ENCODE measurements around the gene TMEM119. TPM values are rescaled to one million over a fixed set of nuclear protein-coding genes. Genes with fewer than 3 reads are reported as not detected.

The TMEM119 gene
- total and polyA plus RNA-seq, 2 of the 4 experiments (the other 2 are of a cell fraction) = 8.1 to 9.2 TPM

DNA sequence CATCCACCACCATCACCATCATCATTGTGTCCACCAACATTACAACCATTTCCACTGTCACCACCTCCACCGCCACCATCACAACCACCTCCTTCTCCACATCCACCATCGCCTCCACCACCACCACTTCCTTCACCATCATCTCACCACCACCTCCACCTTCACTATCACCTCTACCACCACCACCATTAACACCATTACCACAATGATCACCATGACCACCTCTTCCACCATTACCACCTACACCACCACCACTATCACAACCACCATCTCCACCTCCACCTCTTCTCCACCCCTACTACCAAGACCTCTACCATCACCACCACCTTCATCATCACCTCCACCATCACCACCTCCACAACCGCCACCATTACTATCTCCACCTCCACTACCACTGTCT, 19.1 kb downstream of the TMEM119 start:
- Histone ChIP-seq H4K5ac (ENCODE audit: low read depth, low read length) (no peak overlapping the region), H4K8ac (ENCODE audit: low read depth in 2 of 2, low read length in 2 of 2) (no peak overlapping the region), H2AK5ac (ENCODE audit: low read depth, low read length) (peak overlapping the region; percentile 20; the same call in 1 of the 2 replicates), H3K79me1 (ENCODE audit: low read depth in 1 of 2, low read length in 2 of 2) (no peaks in the 10 kb centered on the region), H2AFZ (replicated peaks; ENCODE audit: low read length, poor library complexity) (peak overlapping the region; percentile 43), H3K27ac (ENCODE audit: insufficient read depth, low read length) (no peak overlapping the region), H4K91ac (ENCODE audit: insufficient read depth, low read depth, low read length) (no peak overlapping the region), H3K4me1 (ENCODE audit: control insufficient read depth, insufficient read depth, low read length) (peaks cover 3% of the 10 kb centered on the region; the same call in 1 of the 2 replicates), H3K56ac (ENCODE audit: extremely low read depth, insufficient read depth, low read length) (no peak overlapping the region), H2BK5ac (ENCODE audit: low read depth, low read length, poor library complexity, severe bottlenecking) (peak overlapping the region; percentile 24), H2BK15ac (ENCODE audit: low read depth, low read length) (peak overlapping the region; percentile 28; the same call in 1 of the 3 replicates), H3K4me3 (ENCODE audit: insufficient read depth, low read depth, low read length) (no peak overlapping the region), H4K20me1 (ENCODE audit: insufficient read depth, low read length) (no peaks in the 10 kb centered on the region), H3K36me3 (ENCODE audit: control insufficient read depth, insufficient read depth, low read length) (no peaks in the 10 kb centered on the region), H2BK20ac (ENCODE audit: low read depth, low read length) (no peak overlapping the region), H3K4me2 (ENCODE audit: low read depth, low read length) (no peak overlapping the region), H3K4ac (ENCODE audit: low read depth, low read length) (0 out of 2 replicates have a peak overlapping the region, but pooled peaks have one; percentile 22), H3K23ac (ENCODE audit: low read depth, low read length) (no peak overlapping the region), H2AK9ac (replicated peaks; ENCODE audit: low read depth, low read length, poor library complexity) (no peak overlapping the region), H2BK120ac (ENCODE audit: low read depth, low read length) (0 out of 2 replicates have a peak overlapping the region, but pooled peaks have one; percentile 35), H3K14ac (replicated peaks; ENCODE audit: low read depth, low read length) (no peak overlapping the region), H3K18ac (ENCODE audit: low read depth, low read length) (no peak overlapping the region), H3K9me1 (ENCODE audit: insufficient read depth, low read length) (no peaks in the 10 kb centered on the region; the same call in none of the 2 replicates), H3K9me3 (ENCODE audit: control insufficient read depth, insufficient read depth, low read length) (no peaks in the 10 kb centered on the region), H3K9ac (ENCODE audit: low read depth, low read length) (no peak overlapping the region), H3K27me3 (ENCODE audit: control insufficient read depth, insufficient read depth, low read length) (no peaks in the 10 kb centered on the region)
- POLR2A ChIA-PET (ENCODE audit: unreplicated experiment) = no interaction called here
- CTCF ChIA-PET = no interaction called here
- no peak for DNase-seq
- BruUV-seq (replicated peaks) = no TSS peak
- in situ Hi-C loops (cut with MboI; ENCODE audit: low sequenced_read_pairs) = no loop called here
- no peak for ATAC-seq (ENCODE audit: low read depth)
- intact Hi-C loops (cut with micrococcal nuclease) = no loop called here
- 91% methylated on average over 2 of the region's 3 CpGs; no CpG with 5 or more reads in 1 of the 2 experiments for WGBS, 2 experiments (ENCODE audit: extremely low coverage in 2 of 2, insufficient read length in 1 of 2)
- dilution Hi-C loops (cut with HindIII; ENCODE audit: low sequenced_read_pairs, unreplicated experiment) = no loop called here
- TF ChIP-seq RFX5 (IDR thresholded peaks at IDR 0.05; ENCODE audit: low read depth, low read length) = no peak
- TF ChIP-seq FOS (IDR thresholded peaks at IDR 0.05; ENCODE audit: low read depth, low read length) = no peak
- TF ChIP-seq SMC3 (IDR thresholded peaks at IDR 0.05; ENCODE audit: low read depth, low read length) = no peak
- no peak for TF ChIP-seq CHD1 (IDR thresholded peaks at IDR 0.05; ENCODE audit: low read depth, low read length)
- TF ChIP-seq MXI1 (IDR thresholded peaks at IDR 0.05; ENCODE audit: borderline replicate concordance, low read depth, low read length) = no peak
- no peak for TF ChIP-seq BHLHE40 (IDR thresholded peaks at IDR 0.05; ENCODE audit: low read depth, low read length)
- TF ChIP-seq, protein P1, sequence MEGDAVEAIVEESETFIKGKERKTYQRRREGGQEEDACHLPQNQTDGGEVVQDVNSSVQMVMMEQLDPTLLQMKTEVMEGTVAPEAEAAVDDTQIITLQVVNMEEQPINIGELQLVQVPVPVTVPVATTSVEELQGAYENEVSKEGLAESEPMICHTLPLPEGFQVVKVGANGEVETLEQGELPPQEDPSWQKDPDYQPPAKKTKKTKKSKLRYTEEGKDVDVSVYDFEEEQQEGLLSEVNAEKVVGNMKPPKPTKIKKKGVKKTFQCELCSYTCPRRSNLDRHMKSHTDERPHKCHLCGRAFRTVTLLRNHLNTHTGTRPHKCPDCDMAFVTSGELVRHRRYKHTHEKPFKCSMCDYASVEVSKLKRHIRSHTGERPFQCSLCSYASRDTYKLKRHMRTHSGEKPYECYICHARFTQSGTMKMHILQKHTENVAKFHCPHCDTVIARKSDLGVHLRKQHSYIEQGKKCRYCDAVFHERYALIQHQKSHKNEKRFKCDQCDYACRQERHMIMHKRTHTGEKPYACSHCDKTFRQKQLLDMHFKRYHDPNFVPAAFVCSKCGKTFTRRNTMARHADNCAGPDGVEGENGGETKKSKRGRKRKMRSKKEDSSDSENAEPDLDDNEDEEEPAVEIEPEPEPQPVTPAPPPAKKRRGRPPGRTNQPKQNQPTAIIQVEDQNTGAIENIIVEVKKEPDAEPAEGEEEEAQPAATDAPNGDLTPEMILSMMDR (conservative IDR thresholded peaks at IDR 0.05; ENCODE audit: low read depth, low read length) = no peak
- TF ChIP-seq ELK1 (IDR thresholded peaks at IDR 0.05; ENCODE audit: borderline replicate concordance, low read depth, low read length) = no peak
- no peak for TF ChIP-seq NFE2L2 (IDR thresholded peaks at IDR 0.05; ENCODE audit: low read depth, low read length)
- no peak for TF ChIP-seq RCOR1 (IDR thresholded peaks at IDR 0.05; ENCODE audit: insufficient replicate concordance, low read length)
- no peak for TF ChIP-seq POLR2A (IDR thresholded peaks at IDR 0.05; ENCODE audit: low read depth, low read length)
- no peak for TF ChIP-seq CEBPB (IDR thresholded peaks at IDR 0.05; ENCODE audit: low read depth, low read length)

Data from IMR-90 (cell line).